RPMI7951 (cell line): ENCODE measurements around the gene PI4KA. TPM values are rescaled to one million over a fixed set of nuclear protein-coding genes. Genes with fewer than 3 reads are reported as not detected.
"Not testable (repeated sequence)": the region's sequence is repeated elsewhere in the genome, so short reads cannot be mapped to it uniquely, and the experiment has no call there.

ENCODE experiments used
- DNase-seq: peaks from one replicate; pipeline ENCODE4 v3.0.0-alpha.2; 2012; ENCODE audit warnings: low read depth
- total RNA-seq: library from RNA; depleted of rRNA; stranded (reverse); fragments of >200 nt; shearing (Covaris generic); gene quantifications from 2 replicates; pipeline ENCODE4 v1.2.3, GENCODE V29; 2014

The PI4KA gene
- total RNA-seq, 1 experiment from 2014 or later, result 17.8 TPM

DNA sequence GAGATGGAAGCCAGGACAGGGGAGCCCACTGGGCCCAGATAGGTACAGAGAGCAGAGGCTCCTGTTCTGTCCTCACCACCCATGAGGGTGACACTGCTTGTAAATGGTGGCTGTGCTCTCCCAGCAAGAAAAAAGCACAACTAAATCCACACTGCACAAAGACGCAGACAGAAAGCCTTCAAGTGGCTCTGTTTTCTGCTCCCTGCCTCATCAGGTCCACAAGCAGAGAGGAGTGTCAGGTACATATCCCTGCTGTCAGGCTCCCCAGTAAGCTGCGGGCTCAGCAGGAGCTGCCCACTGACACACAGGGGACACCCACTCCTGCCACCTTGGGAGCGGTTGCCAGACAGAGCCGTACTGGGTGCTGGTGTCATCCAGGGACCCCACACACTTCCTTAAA is 162.6 kb downstream of the PI4KA start:
- not testable (repeated sequence) for DNase-seq

DNA sequence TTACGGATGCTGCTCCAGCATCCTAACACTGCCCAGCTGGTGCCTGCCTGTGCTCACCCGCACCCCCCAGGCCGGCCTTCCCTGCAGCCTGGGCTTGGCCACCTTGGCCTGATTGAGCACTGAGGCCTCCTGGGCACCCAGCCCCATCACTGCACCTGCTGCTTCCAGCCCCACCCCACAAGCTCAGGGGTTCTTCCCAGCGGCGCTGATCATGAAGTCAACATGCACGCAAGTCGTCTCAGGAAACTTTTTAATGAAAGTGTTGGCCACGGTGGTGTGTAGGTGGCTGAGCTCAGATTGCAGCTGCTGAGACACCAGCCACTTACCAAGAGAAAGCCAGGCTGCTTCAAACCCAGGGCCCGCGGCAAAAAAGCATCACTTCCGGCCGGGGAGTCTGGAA is 163.4 kb downstream of the PI4KA start:
- not testable (repeated sequence) for DNase-seq

- not testable (repeated sequence) for DNase-seq
Measured at GRCh38 chr22:20694256-20694655, 164.4 kb downstream of the PI4KA start.

GRCh38 chr22:20692926-20693325 is 165.7 kb downstream of the PI4KA start:
- DNase-seq, result not testable (repeated sequence)

DNA sequence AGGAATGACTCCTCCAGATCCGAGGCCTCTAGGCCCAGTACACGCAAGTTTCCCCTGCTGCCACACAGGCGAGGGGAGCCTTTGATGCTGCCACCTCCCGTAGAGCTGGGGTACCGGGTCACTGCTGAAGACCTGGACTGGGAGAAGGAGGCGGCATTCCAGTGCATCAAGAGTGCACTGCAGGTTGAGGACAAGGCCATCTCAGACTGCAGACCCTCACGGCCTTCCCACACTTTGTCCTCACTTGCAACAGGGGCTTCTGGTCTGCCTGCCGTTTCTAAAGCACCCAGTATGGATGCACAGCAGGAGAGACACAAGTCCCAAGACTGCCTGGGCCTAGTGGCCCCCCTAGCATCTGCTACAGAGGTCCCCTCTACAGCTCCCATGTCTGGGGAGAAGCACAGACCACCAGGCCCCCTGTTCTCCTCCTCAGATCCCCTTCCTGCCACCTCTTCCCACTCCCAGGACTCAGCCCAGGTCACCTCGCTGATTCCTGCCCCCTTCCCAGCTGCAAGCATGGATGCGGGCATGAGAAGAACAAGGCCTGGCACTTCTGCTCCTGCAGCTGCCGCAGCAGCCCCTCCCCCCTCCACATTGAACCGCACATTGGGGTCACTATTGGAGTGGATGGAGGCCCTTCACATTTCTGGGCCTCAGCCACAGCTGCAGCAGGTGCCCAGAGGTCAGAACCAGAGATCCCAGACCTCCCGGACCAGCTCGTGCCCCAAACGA is 167.9 kb downstream of the PI4KA start:
- not testable (repeated sequence) for DNase-seq

GRCh38 chr22:20687356-20688172 is 171.0 kb downstream of the PI4KA start:
- DNase-seq, result not testable (repeated sequence)

GRCh38 chr22:20685764-20686163 is 172.8 kb downstream of the PI4KA start:
- DNase-seq, result not testable (repeated sequence)

DNA sequence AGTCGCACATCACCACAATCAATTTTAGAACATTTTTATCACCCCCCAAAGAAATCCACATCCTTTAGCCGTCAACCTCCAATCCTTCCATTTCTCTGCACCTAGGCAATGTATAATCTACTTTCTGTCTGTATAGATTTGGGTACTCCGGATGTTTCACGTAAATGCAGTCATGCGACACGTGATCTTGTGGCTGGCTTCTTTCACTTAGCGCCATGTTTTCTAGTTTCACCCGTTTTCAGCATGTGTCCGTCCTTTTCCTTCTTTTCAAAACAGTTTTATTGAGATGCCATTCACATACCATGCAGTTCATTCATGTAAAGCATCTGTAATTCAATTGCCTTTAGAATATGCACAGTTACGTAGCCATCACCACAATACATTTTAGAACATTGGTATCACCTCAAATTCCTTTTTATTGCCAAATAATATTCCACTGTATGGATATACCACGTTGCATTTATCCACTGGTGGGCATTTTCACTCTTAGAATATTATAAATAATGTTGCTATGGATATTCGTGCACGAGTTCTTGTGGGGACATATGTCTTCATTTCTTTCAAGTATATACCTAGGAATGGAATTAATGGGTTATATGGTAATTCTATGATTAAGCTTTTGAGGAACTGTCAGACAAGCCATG is 179.7 kb downstream of the PI4KA start:
- not testable (repeated sequence) for DNase-seq

DNA sequence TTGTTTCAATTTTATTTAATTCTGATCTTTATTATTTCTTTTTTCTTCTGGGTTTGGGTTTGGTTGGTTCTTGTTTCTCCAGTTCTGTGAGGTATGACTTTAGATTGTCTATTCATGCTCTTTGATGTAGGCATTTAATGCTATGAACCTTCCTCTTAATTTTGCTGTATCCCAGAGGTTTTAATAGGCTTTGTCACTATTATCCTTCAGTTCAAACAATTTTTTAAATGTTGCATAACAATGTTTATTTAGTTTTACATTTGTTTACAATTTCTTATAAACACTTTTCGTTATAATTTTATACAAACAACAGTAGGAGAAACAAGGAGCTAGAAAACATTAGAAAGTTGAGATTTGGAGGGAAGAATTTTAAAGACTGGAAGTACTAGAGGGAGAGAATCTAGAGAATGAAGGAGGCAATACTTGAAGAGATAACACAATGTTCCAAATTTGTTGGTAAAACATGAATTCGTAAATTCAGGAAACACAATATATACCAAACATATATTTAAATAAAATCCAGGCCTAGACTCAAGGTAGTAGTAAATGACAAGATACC is 180.8 kb downstream of the PI4KA start:
- DNase-seq, result no peak

GRCh38 chr22:20675613-20676012 is 183.0 kb downstream of the PI4KA start:
- not testable (repeated sequence) for DNase-seq

DNA sequence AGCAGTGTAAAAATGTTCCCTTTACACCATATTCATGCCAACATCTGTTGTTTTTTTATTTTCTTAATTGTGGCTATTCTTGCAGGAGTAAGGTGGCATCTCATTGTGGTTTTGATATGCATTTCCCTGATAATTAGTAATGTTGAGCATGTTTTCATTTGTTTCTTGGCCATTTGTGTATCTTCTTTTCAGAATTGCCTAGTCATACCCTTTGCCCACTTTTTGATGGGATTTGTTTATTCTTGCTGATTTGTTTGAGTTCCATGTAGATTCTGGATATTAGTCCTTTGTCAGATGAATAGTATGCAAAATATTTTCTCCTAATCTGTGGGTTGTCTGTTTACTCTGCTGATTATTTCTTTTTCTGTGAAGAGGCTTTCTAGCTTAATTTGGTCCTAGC is 183.6 kb downstream of the PI4KA start:
- DNase-seq, result no peak

DNA sequence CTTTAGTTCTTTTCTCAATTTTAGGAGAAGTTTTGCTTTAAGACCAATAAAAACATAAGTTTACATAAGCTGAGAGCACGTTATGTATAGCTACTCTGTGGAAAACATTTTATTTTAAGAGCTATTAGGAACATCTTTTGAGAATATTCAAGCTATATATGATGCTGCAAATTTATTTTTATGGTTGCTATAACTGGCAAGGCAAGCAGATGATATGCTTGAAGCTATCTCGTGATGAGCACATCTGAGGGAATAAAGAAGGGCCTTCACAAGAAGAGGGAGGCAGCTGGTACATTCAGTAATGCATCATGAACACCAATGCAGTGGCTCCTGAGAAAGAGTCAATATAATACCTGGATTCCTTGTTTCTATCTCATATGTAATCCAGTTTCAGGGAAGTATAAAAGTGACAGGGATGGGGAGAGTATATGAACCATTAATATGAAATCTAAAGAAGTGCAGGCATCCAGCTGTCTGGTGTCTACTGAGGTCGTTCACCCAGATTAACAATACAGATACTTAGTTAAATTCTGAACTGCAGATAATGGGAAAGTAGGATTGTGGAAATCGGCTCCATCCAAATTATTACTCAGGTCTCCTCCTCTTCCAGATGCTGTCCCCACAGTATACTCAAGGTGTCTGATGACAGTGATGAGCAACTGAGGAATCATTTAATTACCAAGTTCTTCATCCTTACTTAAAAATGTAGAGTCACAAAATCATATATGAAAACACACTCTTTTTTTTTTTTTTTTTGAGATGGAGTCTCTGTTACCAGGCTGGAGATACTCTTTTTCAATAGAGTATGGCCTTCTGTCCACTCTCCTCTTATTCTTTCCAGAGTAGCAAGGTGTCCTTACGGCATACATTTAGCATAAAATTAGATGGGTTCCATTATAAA is 185.1 kb downstream of the PI4KA start:
- DNase-seq, result no peak

DNA sequence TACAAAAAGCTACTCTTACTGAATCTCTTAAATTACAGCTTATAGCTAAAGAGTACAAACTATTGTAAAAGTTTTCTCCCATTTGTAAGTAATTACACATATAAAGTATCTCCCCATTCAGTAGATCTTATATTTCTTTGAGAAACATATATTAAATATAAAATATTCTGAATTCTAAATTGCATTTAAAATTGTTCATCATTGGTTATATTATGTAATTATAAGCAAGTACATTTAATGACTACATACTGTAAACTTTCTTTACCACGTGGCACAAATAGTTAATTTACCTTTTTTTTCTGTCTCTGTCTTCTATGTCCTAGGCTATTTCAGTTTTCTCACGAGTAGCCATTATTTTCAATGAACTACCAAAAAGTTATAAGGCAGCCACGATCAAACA is 185.9 kb downstream of the PI4KA start:
- DNase-seq, result no peak

DNA sequence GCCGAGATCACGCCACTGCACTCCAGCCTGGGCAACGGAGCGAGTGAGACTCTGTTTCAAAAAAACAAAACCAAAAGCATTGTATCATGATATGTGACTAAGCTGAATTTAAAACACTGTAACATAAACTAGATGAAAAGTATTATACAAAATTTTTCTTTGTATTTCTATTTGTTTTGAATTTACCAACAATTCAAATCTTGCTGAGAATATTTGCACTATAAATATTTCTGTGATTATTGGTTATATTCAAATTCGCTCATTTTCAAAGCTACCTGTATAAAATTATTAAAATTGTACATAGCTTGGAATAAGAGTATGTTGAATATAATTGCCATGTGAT is 186.6 kb downstream of the PI4KA start:
- no peak for DNase-seq

- no peak for DNase-seq
Measured at GRCh38 chr22:20671409-20672081, 187.1 kb downstream of the PI4KA start.

DNA sequence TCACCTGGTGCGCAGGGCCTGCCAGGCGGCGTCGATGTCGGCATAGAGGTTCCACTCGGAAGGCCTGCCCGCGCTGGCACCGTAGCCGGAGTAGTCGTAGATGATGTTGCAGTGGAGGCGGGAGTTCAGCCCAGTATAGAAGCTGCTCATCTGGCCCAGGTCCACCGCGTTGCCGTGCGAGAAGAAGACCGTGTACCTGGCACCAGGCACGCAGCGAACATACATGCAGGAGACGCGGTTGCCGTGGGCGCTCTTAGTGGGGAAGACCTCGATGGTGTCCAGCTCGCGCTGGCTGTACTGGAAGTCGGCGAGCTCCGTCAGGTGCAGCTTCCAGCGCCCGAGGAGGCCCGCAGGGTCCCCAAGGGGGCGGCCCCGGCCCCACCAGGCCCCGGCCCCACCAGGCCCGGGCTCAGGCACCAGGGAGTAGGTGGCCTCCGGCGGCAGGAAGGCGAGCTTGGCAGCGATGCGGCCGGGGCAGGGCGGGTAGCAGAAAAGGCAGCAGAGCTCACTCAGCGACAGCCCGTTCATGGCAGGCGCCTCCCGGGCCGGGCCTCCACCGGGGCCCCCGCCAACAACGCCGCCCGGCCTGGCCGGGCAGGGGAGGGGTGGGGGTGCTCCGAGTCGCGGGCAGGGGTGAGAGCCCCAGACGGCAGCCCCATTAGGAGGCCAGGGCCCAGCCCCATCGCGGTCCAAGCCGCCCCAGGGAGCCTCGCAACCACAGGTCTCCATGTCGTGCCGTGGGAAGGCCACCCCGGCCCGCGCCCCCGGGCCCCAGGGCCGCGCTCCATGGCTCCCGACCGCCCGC is 188.0 kb downstream of the PI4KA start:
- not testable (repeated sequence) for DNase-seq

DNA sequence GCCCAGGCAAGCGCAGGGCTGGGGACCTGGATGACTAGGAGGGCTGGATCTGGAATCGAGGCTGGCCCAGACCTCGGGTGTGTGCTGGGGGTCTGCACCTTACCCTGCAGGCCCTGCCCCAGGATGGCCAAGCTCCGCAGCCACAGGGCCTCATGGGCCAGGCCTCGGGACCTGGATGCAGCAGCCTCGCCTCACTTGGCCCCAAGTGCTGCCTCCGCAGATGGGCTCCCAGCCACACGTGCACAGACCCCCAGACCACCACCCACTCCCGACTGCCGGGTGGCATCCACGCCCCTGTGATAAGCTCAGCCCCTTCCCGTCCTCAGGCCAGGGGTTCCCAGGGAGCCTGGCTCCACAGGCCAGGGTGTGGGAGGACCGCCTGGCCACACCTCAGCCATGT is 188.7 kb downstream of the PI4KA start:
- not testable (repeated sequence) for DNase-seq

- DNase-seq, result not testable (repeated sequence)
Measured at GRCh38 chr22:20669471-20669870, 189.1 kb downstream of the PI4KA start.

DNA sequence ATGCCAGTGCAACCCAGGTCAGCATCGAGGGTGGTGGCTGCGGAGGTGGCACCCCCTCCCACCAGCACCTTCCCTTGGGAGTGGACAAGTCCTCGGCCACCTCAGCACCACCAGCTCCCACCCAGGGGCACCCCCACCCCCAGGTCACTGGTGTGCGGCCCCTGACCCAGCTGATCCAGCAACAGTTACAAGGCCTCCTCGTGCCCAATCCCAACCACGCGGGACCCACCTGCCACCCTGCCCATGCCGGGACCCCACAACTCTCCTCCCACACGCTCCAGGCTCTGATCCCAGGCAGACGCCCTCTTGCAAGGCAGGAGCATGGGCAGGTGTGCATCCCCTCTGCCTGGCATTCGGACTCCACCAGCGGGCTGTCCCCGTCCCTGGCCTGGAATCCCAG is 189.8 kb downstream of the PI4KA start:
- not testable (repeated sequence) for DNase-seq

DNA sequence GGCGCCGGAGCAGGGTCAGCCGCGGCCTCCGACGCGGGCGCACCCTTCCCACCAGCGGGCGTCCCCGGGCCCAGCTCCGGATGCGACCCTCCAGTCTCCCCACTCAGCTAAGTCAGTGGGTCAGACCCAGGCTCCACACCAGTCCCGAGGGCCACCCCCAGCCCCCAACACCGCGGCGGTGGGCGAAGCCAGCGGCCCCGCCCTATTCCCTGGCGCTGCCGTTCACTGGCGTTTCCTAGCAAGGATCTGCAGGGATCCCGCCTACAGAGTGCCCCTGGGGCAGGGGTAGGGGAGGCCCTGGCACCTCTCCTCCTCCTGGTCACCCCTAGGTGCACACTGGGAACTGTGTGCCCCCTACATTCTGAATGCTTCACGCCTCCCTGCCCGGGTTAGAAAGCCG is 190.4 kb downstream of the PI4KA start:
- not testable (repeated sequence) for DNase-seq
